Measurements from ENCODE around the gene SCARB1. TPM values are rescaled to one million over a fixed set of nuclear protein-coding genes. Genes with fewer than 3 reads are reported as not detected.

Gene SCARB1
- total and polyA plus RNA-seq, 2 of the 13 experiments (the other 11 are each of a cell fraction or from before 2014, with no cell fraction given): 63.4 to 160 TPM

GRCh38 chr12:124881123-124881522 lies 17.5 kb upstream of the SCARB1 start (continued):
- TF ChIP-seq KLF15 (CRISPR knock-in tag; IDR thresholded peaks at IDR 0.05; ENCODE audit: borderline replicate concordance) (no peak), ETV5 (CRISPR knock-in tag; IDR thresholded peaks at IDR 0.05; ENCODE audit: borderline replicate concordance) (peak; percentile 96), TAF1 (CRISPR knock-in tag; IDR thresholded peaks at IDR 0.05) (no peak; the same call in 1 of the 2 replicates), ZBTB8A (CRISPR knock-in tag; IDR thresholded peaks at IDR 0.05; ENCODE audit: borderline replicate concordance, low read depth) (no peak), ZBTB42 (CRISPR knock-in tag; IDR thresholded peaks at IDR 0.05) (no peak), GTF2F1 (IDR thresholded peaks at IDR 0.05; ENCODE audit: low read length) (no peak), CCAR2 (optimal IDR thresholded peaks at IDR 0.05; ENCODE audit: low read depth, low read length) (no peak), HNRNPK (IDR thresholded peaks at IDR 0.05; ENCODE audit: low read depth, low read length, poor library complexity, severe bottlenecking) (no peak), ZNF670 (CRISPR knock-in tag; IDR thresholded peaks at IDR 0.05; ENCODE audit: borderline replicate concordance) (no peak), ZNF143 (CRISPR knock-in tag; IDR thresholded peaks at IDR 0.05) (no peak; the same call in 1 of the 2 replicates), ZNF546 (CRISPR knock-in tag; conservative IDR thresholded peaks at IDR 0.05) (no peak), TFDP1 (CRISPR knock-in tag; IDR thresholded peaks at IDR 0.05; ENCODE audit: borderline replicate concordance) (peak; percentile 53; the same call in 1 of the 2 replicates), ZSCAN31 (CRISPR knock-in tag; IDR thresholded peaks at IDR 0.05; ENCODE audit: low read depth) (no peak), SP2 (CRISPR knock-in tag; IDR thresholded peaks at IDR 0.05) (no peak), HES4 (CRISPR knock-in tag; IDR thresholded peaks at IDR 0.05; ENCODE audit: borderline replicate concordance) (no peak), ZNF850 (CRISPR knock-in tag; conservative IDR thresholded peaks at IDR 0.05) (no peak), SKI (IDR thresholded peaks at IDR 0.05; ENCODE audit: partially characterized antibody) (no peak), ZNF800 (CRISPR knock-in tag; IDR thresholded peaks at IDR 0.05) (peak; percentile 73; the same call in 1 of the 2 replicates), ZHX2 (IDR thresholded peaks at IDR 0.05; ENCODE audit: low read depth) (no peak), ZHX2 (CRISPR knock-in tag; IDR thresholded peaks at IDR 0.05; ENCODE audit: borderline replicate concordance) (no peak), BHLHE40 (IDR thresholded peaks at IDR 0.05; ENCODE audit: low read length) (no peak)
